Measurements from ENCODE around the gene HS1BP3. TPM values are rescaled to one million over a fixed set of nuclear protein-coding genes. Genes with fewer than 3 reads are reported as not detected.
A peak's percentile ranks its signal among the peaks of the same experiment; 100 is the strongest.

HS1BP3 gene
- total and polyA plus RNA-seq, 2 of the 13 experiments (the other 11 are each of a cell fraction or from before 2014, with no cell fraction given) = 15.2 to 22.0 TPM

DNA sequence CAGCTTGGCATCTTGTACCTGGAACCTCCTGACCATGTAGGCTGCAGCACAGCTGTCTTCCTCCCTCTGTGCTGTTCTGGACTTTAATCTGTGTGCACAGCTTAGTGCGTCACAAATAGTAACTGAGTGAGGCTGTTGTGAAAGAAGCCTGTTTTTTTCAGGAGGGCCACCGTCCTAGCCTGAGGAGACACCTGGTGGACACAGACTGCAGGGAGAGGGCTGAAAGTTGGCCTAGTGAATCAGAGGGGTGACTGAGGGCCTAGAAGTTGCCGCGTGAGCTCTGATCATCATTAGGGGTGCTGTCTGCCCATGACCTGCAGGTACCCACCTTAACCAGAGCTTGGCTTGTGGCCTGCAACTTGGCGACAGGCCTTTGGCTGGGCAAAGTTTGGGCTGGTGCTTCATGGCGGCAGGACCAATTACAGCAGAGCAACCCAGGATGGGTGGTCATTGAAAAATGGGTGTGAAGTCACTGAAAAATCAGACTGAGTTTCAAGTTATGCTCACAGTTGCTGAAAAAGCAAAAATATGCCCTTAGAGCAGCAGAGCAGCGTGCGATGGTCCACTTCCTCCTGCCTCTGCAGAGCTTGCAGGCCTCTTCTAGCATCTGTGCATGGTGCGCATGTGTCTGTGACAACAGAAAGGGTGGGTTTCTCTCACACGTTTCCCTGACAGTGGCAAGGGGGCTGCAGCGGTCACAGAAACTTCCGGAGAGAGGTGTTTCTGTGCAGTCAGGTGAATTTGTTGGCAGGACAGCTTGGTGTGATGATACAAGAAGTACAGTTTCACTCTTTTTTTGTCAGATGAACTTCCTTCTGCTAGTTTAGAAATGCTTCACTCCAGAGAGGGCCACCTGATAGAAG lies 25.7 kb upstream of the HS1BP3 start (continued):
- TF ChIP-seq ZBTB40 (IDR thresholded peaks at IDR 0.05) (no peak), ZBTB40 (CRISPR knock-in tag; IDR thresholded peaks at IDR 0.05) (peak; percentile 57), ZNF34 (CRISPR knock-in tag; IDR thresholded peaks at IDR 0.05; ENCODE audit: borderline replicate concordance) (peak; percentile 88), ZNF503 (CRISPR knock-in tag; IDR thresholded peaks at IDR 0.05) (peak; percentile 31; the same call in 1 of the 2 replicates), KDM4B (CRISPR knock-in tag; IDR thresholded peaks at IDR 0.05) (peak; percentile 91; the same call in 1 of the 2 replicates), NONO (IDR thresholded peaks at IDR 0.05) (no peak), NONO (CRISPR knock-in tag; conservative IDR thresholded peaks at IDR 0.05) (peak; percentile 94), KDM6A (CRISPR knock-in tag; IDR thresholded peaks at IDR 0.05; ENCODE audit: low read depth) (peak; percentile 89), POLR2A (IDR thresholded peaks at IDR 0.05; ENCODE audit: insufficient read depth in 1 of 2, low read depth in 2 of 2, low read length in 2 of 2) (peak; percentile 36 to 59; a peak in 2 of 4 replicates), TFAP4 (IDR thresholded peaks at IDR 0.05; ENCODE audit: borderline replicate concordance, low read depth) (peak; percentile 97)
- TF ChIP-seq, protein P1, sequence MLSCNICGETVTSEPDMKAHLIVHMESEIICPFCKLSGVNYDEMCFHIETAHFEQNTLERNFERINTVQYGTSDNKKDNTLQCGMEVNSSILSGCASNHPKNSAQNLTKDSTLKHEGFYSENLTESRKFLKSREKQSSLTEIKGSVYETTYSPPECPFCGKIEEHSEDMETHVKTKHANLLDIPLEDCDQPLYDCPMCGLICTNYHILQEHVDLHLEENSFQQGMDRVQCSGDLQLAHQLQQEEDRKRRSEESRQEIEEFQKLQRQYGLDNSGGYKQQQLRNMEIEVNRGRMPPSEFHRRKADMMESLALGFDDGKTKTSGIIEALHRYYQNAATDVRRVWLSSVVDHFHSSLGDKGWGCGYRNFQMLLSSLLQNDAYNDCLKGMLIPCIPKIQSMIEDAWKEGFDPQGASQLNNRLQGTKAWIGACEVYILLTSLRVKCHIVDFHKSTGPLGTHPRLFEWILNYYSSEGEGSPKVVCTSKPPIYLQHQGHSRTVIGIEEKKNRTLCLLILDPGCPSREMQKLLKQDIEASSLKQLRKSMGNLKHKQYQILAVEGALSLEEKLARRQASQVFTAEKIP (CRISPR knock-in tag; IDR thresholded peaks at IDR 0.05; ENCODE audit: borderline replicate concordance) = no peak
- TF ChIP-seq, protein P2, sequence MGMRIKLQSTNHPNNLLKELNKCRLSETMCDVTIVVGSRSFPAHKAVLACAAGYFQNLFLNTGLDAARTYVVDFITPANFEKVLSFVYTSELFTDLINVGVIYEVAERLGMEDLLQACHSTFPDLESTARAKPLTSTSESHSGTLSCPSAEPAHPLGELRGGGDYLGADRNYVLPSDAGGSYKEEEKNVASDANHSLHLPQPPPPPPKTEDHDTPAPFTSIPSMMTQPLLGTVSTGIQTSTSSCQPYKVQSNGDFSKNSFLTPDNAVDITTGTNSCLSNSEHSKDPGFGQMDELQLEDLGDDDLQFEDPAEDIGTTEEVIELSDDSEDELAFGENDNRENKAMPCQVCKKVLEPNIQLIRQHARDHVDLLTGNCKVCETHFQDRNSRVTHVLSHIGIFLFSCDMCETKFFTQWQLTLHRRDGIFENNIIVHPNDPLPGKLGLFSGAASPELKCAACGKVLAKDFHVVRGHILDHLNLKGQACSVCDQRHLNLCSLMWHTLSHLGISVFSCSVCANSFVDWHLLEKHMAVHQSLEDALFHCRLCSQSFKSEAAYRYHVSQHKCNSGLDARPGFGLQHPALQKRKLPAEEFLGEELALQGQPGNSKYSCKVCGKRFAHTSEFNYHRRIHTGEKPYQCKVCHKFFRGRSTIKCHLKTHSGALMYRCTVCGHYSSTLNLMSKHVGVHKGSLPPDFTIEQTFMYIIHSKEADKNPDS (CRISPR knock-in tag; IDR thresholded peaks at IDR 0.05) = peak; percentile 69; the same call in 1 of the 2 replicates

All from HepG2 (cell line).